Measurements from ENCODE around the gene CMTR1. TPM values are rescaled to one million over a fixed set of nuclear protein-coding genes. Genes with fewer than 3 reads are reported as not detected.

The CMTR1 gene
- total RNA-seq, 2 experiments from 2014 or later = 32.3 to 42.8 TPM

DNA sequence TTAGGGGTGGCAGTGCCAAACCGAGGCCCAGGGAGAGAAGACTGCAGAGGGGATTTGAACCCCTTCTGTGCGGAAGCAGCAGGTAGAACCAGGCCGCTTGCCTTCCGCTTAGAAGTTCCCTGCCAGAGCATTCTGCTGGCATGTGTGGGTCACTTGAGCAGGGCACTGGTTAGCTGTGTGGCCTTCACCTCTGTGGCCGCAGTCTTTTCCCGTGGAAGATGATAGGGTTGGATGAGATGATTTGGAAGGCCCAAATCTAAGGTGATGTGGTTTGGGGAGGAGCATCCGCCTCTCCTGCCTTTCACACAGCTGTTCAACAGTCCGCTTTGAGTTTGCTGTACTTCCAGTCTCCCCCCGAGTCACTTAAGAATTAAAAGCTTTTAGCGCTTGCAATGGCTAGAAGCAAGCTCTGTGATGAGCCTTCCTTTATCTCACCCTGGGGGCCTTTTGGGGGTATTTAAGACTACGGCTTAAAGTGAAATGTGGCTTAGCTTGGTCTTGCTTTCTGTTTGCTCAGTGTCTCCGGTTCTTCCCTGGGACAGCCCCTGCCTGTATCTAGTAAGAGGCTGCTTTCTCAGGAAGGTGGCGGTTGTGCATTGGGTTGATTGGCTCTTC is 743 bp downstream of the CMTR1 start:
- Histone ChIP-seq H3K4me1 (ENCODE audit: insufficient read depth, low read length, poor library complexity, severe bottlenecking) (peaks cover 27% of the 10 kb centered on the region), H2AFZ (ENCODE audit: low read length) (peak overlapping the region; percentile 97), H3K79me2 (ENCODE audit: insufficient read depth, low read depth, low read length) (peaks cover 22% of the 10 kb centered on the region; the same call in 1 of the 2 replicates), H3K36me3 (ENCODE audit: insufficient read depth, low read length) (peaks cover 33% of the 10 kb centered on the region), H3K4me2 (ENCODE audit: low read length) (peak overlapping the region; percentile 93), H3K4me3 (ENCODE audit: low read depth, low read length, poor library complexity, severe bottlenecking) (peak overlapping the region; percentile 95), H3K27ac (ENCODE audit: low read depth, low read length, poor library complexity, severe bottlenecking) (peak overlapping the region; percentile 69), H3K9me3 (ENCODE audit: low read length) (no peaks in the 10 kb centered on the region), H3K9me2 (ENCODE audit: insufficient read depth, low read length) (no peaks in the 10 kb centered on the region), H4K20me1 (ENCODE audit: insufficient read depth, low read length) (no peaks in the 10 kb centered on the region)
- DNase-seq (ENCODE audit: low spot score) = peak; percentile 53
- intact Hi-C loops (cut with micrococcal nuclease; ENCODE audit: unreplicated experiment) = loop anchor here (5.0 kb wide), 1 partner anchor 134 kb away; no protein-coding TSS in a partner anchor
- TF ChIP-seq, protein P1, sequence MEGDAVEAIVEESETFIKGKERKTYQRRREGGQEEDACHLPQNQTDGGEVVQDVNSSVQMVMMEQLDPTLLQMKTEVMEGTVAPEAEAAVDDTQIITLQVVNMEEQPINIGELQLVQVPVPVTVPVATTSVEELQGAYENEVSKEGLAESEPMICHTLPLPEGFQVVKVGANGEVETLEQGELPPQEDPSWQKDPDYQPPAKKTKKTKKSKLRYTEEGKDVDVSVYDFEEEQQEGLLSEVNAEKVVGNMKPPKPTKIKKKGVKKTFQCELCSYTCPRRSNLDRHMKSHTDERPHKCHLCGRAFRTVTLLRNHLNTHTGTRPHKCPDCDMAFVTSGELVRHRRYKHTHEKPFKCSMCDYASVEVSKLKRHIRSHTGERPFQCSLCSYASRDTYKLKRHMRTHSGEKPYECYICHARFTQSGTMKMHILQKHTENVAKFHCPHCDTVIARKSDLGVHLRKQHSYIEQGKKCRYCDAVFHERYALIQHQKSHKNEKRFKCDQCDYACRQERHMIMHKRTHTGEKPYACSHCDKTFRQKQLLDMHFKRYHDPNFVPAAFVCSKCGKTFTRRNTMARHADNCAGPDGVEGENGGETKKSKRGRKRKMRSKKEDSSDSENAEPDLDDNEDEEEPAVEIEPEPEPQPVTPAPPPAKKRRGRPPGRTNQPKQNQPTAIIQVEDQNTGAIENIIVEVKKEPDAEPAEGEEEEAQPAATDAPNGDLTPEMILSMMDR (conservative IDR thresholded peaks at IDR 0.05; ENCODE audit: low read length) = no peak
- no peak for TF ChIP-seq EZH2phosphoT487 (IDR thresholded peaks at IDR 0.05; ENCODE audit: borderline replicate concordance, low read depth, low read length)
- ChIA-PET CTCF (ENCODE audit: unreplicated experiment) (interaction anchor here (0.7 kb wide), 1 partner anchor 34 kb away, joined by 4 read pairs; no protein-coding TSS in a partner anchor), POLR2A (interaction anchor here (0.6 to 2.2 kb wide), 8 partner anchors 8 to 393 kb away, joined by 3 to 7 read pairs (median 3); partner anchors contain the start of gene CCDC167)
- BruUV-seq (replicated peaks) = TSS peak; percentile 67

DNA sequence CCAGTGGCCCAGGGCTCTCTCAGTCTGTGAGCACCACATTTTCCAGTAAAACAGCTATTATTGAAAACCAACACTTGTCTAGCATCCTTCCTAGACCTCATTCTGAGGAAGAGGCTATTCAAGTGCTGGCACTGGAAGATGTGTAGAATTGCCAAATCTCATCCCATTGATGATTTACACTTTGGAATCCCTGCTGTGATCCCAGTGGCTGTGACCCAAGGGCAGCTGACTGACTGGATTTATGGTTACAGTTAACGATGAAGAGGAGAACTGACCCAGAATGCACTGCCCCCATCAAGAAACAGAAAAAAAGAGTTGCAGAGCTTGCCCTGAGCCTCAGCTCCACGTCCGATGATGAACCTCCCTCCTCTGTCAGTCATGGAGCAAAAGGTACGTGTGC is 2.4 kb downstream of the CMTR1 start:
- no peak overlapping the region for H3K27ac ChIP-seq (ENCODE audit: low read depth, low read length, poor library complexity, severe bottlenecking)
- no peaks in the 10 kb centered on the region for H3K9me3 ChIP-seq (ENCODE audit: low read length)
- intact Hi-C loops (cut with micrococcal nuclease; ENCODE audit: unreplicated experiment) = no loop called here
- ChIA-PET CTCF (ENCODE audit: unreplicated experiment) (no interaction called here), POLR2A (interaction anchor here (0.6 to 1.6 kb wide), 4 partner anchors 10 to 1268 kb away, joined by 3 to 4 read pairs (median 3); no protein-coding TSS in a partner anchor)
- DNase-seq (ENCODE audit: low spot score) = no peak
- H3K9me2 ChIP-seq (ENCODE audit: insufficient read depth, low read length) = no peaks in the 10 kb centered on the region
- no peak for TF ChIP-seq EZH2phosphoT487 (IDR thresholded peaks at IDR 0.05; ENCODE audit: borderline replicate concordance, low read depth, low read length)
- TF ChIP-seq, protein P1 (conservative IDR thresholded peaks at IDR 0.05; ENCODE audit: low read length) = no peak
- H3K4me1 ChIP-seq (ENCODE audit: insufficient read depth, low read length, poor library complexity, severe bottlenecking) = peaks cover 17% of the 10 kb centered on the region
- no peak overlapping the region for H2AFZ ChIP-seq (ENCODE audit: low read length)
- peaks cover 22% of the 10 kb centered on the region; the same call in 1 of the 2 replicates for H3K79me2 ChIP-seq (ENCODE audit: insufficient read depth, low read depth, low read length)
- BruUV-seq (replicated peaks) = no TSS peak
- peak overlapping the region; percentile 93; the same call in 1 of the 2 replicates for H3K4me2 ChIP-seq (ENCODE audit: low read length)
- no peak overlapping the region for H3K4me3 ChIP-seq (ENCODE audit: low read depth, low read length, poor library complexity, severe bottlenecking)
- peaks cover 49% of the 10 kb centered on the region for H3K36me3 ChIP-seq (ENCODE audit: insufficient read depth, low read length)
- no peaks in the 10 kb centered on the region for H4K20me1 ChIP-seq (ENCODE audit: insufficient read depth, low read length)

DNA sequence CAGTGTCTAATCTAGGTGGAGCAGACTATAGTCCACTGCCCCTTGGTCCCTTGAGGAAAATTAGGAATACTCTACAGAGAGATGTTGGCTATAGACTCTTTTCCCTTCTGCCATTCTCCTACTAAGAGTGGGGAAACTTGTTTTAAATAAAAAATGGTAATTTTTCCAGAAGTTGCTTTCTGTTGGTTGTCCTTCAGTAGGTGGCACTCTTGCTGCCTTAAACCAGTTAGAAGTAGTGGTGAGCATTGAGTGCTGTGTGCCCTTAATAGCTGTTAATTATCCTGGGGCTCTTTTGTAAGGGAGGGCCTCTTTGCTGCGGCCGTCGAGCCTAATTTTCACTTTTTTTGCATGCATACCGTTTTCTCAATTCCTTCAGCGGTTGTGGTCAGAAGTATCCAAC is 2.8 kb downstream of the CMTR1 start:
- H3K4me3 ChIP-seq (ENCODE audit: low read depth, low read length, poor library complexity, severe bottlenecking) = no peak overlapping the region
- no peak overlapping the region for H3K27ac ChIP-seq (ENCODE audit: low read depth, low read length, poor library complexity, severe bottlenecking)
- peaks cover 22% of the 10 kb centered on the region; the same call in 1 of the 2 replicates for H3K79me2 ChIP-seq (ENCODE audit: insufficient read depth, low read depth, low read length)
- ChIA-PET POLR2A (no interaction called here), CTCF (ENCODE audit: unreplicated experiment) (no interaction called here)
- BruUV-seq (replicated peaks) = no TSS peak
- H3K9me2 ChIP-seq (ENCODE audit: insufficient read depth, low read length) = no peaks in the 10 kb centered on the region
- peak; percentile 11 for DNase-seq (ENCODE audit: low spot score)
- no peaks in the 10 kb centered on the region for H3K9me3 ChIP-seq (ENCODE audit: low read length)
- H3K4me2 ChIP-seq (ENCODE audit: low read length) = no peak overlapping the region
- peaks cover 17% of the 10 kb centered on the region for H3K4me1 ChIP-seq (ENCODE audit: insufficient read depth, low read length, poor library complexity, severe bottlenecking)
- no peak overlapping the region for H2AFZ ChIP-seq (ENCODE audit: low read length)
- intact Hi-C loops (cut with micrococcal nuclease; ENCODE audit: unreplicated experiment) = no loop called here
- H3K36me3 ChIP-seq (ENCODE audit: insufficient read depth, low read length) = peaks cover 54% of the 10 kb centered on the region
- no peak for TF ChIP-seq EZH2phosphoT487 (IDR thresholded peaks at IDR 0.05; ENCODE audit: borderline replicate concordance, low read depth, low read length)
- TF ChIP-seq, protein P1 (conservative IDR thresholded peaks at IDR 0.05; ENCODE audit: low read length) = peak; percentile 64
- no peaks in the 10 kb centered on the region for H4K20me1 ChIP-seq (ENCODE audit: insufficient read depth, low read length)
